HG02763 (cell line): ENCODE data around the gene ERC1.
"Not testable (repeated sequence)": the region's sequence is repeated elsewhere in the genome, so short reads cannot be mapped to it uniquely, and the experiment has no call there.

Experiments used
- ATAC-seq: cut with Tn5 transposase; IDR thresholded peaks from one replicate; pipeline ENCODE4 v1.9.1; 2021; ENCODE audit warnings: mild to moderate bottlenecking, moderate library complexity; ENCODE audit not compliant: unreplicated experiment

Gene ERC1

DNA sequence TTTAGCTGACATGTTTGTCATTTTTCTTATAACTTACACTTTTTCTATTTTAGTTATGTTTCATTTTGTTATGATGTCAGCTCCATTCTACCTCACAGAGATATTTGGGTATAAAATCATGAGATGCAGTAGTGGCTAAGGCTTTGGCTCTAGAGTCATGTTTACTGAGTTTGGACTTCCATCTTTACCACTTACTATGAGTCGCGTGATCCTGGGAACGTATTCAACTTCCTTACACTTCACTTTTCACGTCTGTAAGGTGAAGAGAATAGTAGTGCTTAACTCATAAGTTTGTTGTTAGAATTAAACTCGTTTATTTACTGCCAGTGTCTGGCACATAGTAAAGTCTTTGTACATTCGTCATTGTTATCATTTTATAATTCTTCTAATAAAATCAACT lies 126.3 kb downstream of the ERC1 start:
- ATAC-seq = no peak

DNA sequence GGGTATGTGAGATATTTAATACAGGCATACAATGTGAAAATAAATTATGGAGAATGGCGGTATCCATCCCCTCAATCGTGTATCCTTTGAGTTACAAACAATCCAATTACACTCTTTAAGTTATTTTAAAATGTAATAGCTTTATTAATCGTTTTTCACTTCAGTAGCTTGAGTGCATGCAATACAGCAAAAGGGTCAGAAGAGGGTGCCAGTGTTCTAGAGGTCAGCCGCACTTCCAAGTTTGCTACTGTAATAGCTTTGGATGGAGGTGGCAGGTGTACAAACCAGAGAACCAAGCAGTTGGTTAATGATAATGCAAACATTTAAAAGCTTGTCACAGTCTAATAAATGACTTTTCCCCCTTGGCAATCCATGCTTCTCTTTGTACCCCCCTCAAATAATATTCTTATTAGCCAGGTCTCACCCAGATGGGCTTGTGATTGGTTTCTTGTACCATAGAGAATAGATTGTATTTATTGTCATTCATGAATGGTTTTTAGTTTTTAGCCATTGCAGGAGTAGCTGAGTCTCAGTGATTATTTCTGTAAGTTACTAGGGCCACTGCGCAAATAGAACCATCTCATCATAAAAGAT lies 127.0 kb downstream of the ERC1 start:
- ATAC-seq = no peak

DNA sequence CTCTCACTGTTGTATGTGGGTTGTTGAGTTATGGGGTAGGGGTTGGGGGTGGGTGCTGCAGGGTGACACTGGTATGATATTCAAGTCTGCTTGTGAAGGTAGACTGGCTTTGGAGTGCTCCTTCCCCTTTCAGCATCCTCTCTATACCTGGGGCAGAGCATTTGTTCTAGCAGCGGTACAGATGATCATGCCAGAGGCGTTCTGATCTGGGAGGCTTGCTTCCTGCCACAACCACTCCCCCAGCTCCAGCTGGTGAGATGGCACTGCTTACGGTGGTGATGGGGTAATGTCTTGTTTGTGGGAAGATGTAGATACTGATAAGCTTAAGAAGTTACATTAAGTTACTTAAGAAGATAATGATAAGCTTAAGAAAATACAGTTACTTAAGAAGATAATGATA lies 131.8 kb downstream of the ERC1 start:
- no peak for ATAC-seq

DNA sequence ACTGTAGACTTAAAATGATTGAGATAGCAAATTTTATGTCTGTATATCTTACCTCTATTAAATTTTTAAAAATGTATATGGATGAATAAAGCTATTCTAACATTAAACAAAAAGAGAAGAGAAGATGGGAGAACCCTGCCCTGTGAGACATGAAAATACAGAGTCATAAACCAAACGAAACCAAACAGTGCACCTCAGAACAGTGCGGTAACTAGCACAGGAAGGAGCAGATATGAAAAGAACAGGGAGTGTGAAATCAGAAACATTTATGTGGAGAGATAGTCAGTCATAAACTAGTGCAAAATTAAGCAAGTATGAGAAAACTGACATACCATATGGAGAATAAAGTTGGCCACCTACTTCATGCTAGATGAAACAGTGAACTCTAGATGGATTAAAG lies 135.1 kb downstream of the ERC1 start:
- ATAC-seq = no peak

DNA sequence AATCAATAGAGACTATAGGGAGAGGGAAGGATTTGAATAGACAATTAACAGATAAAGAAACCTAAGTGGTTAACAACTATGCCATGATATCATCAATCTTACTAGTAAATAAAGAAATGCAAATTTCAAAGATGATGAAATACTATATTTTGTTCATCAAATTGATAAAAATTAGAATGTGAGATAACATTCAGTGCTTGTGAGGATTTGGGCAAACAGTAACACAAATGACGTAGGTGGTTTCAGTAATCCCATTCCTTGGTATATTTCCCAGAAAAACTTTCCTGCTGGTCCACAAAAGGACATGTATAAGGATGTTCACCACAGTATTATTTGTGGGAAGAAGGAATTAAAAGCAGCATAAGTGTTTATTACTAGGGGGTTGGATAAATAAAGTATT lies 136.0 kb downstream of the ERC1 start:
- no peak for ATAC-seq

DNA sequence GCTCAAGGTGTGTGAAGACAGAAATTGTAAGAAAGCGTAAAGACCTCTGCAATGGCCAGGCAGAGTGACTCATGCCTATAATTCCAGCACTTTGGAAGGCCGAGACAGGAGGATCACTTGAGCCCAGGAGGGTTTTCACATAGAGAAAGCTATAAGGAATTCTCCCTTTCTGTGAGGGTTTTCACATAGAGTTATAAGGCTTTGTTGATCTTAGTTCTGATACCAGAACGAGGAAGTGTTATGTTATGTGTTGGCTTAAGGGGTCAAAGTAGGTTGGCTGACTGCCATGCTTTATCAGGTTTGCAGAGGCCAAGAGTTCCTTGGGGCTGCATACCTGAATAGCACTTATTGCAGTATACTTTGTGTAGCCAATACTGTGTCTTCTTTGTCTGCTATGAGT lies 139.1 kb downstream of the ERC1 start:
- ATAC-seq = no peak

DNA sequence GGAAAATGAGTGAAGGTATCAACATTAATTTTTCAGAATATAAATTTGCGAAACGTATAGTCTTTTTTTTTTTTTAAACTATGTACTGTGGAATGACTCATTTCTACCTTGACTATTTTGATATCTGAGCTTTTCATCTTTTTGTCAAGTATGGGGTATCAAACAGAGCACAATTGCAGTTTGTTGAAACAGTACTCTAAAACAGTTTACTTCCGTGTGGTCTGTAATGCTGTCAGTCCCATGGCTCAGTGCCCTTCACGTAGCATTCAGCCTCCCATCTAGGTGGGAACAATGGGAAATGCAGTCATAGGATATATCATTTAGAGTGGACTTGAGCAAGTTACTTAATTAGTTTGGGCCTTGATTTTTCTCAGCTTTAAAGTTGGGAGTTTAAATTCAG lies 139.5 kb downstream of the ERC1 start:
- no peak for ATAC-seq

DNA sequence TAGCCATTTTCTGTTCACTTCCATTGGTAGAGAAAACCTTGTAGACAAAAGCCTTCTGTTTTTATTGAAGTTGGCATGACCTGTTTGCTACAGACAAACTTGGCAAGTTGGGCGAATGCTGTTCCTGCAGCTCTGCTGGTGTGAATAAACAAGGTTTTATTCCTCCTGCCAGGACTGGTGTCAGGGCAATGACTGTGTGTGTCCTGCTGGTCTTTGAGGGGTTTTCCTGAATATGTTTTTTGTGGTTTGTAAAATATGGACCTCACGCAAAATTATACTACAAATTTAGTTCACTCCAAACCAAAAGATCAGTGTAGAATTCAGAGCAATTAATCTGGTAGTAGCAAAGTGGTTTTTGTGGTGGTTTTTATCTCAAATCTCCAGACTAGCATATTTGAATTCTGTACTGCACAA lies 140.8 kb downstream of the ERC1 start:
- ATAC-seq = no peak

DNA sequence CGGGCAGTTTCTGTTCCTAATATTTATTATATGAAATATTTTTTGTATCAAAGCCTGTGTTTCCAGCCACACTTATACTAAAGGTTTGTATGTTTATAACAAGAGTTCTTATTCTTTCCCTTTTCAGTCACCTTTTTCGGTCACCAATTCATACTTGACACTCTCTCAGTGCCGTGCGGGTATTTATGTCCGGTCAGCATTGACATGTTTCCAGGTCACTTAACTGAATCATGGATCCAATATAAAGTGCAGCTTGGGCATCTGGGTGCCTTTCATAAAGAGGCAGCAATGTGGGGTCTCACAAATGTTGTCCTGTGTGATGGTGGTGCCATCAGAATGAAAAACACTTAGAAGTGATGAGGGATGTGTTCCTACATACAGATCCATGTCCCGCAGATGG lies 141.3 kb downstream of the ERC1 start:
- no peak for ATAC-seq

DNA sequence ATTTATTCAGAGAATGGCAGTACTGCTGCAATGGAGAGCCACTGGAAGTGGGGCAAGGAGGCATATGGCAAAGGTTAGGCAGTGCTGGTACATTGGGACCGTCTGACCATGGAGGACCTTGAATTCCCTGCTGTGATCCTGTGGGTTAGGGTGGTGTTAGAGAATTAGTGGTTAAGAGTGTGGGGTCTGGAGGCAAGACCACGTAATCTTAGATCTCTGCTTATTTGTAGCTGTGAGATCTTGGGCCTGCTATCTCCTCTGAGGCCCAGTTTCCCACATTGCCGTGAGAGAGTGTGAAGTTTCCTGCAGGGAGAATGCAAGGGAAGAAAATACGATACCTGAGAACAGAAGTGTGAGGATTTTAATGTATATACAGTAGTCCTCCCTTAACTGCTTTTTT lies 147.7 kb downstream of the ERC1 start:
- no peak for ATAC-seq

DNA sequence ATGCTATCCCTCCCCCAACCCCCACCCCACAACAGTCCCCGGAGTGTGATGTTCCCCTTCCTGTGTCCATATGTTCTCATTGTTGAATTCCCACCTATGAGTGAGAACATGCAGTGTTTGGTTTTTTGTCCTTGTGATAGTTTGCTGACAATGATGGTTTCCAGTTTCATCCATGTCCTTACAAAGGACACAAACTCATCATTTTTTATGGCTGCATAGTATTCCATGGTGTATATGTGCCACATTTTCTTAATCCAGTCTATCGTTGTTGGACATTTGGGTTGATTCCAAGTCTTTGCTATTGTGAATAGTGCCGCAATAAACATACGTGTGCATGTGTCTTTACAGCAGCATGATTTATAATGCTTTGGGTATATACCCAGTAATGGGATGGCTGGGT lies 155.7 kb downstream of the ERC1 start:
- ATAC-seq = not testable (repeated sequence)

DNA sequence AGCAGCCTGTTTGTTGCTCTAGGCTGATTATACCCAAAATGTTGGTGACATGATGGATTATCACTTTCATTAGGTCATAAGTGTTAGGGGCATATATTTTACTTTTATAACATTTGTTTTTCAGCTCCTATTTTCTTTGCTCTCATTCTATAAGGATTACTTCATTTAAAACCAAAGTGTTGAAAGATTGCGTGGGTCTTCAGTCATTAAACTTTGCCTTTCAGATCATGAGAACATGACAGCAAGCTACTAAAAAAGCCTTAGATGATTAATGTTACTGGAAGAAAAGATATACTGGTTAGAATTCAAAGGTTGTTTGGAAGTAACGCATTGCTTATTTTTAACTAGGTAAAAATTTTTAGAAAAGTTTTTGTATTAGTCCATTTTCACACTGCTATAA lies 156.8 kb downstream of the ERC1 start:
- no peak for ATAC-seq

DNA sequence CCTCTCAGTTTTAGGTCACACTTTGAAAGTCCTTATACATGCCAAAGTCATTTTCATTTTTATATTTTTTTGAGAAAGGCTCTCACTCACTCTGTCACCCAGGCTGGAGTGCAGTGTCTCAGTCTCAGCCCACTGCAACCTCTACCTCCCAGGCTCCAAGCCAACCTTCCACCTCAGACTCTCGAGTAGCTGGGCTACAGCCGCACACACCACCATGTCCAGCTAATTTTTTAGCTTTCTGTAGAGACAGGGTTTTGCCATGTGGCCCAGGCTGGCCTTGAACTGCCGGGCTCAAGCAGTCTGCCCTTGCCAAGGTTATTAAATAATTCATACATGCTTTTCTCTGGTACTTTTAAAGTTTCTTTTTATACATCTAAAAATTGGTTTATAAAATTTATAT lies 166.0 kb downstream of the ERC1 start:
- no peak for ATAC-seq

DNA sequence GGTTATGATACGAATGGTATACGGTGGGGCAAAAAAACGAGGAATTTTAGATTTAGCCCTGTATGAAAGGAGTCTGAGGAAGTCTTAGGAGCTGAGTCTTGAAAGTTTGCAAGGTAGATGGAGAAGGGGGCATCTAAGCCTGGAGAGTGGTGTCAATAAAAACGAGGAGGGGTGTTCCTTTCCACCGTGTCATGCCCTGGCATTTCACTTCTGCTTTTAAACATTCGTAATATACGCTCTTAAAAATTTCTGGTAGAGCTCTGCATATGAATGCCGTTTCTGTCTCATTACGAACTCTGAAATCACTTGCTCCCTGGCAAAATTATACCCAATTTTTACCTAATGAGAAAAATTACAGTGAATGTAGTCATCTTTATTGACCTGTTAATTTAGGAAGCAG lies 170.2 kb downstream of the ERC1 start:
- ATAC-seq = no peak

DNA sequence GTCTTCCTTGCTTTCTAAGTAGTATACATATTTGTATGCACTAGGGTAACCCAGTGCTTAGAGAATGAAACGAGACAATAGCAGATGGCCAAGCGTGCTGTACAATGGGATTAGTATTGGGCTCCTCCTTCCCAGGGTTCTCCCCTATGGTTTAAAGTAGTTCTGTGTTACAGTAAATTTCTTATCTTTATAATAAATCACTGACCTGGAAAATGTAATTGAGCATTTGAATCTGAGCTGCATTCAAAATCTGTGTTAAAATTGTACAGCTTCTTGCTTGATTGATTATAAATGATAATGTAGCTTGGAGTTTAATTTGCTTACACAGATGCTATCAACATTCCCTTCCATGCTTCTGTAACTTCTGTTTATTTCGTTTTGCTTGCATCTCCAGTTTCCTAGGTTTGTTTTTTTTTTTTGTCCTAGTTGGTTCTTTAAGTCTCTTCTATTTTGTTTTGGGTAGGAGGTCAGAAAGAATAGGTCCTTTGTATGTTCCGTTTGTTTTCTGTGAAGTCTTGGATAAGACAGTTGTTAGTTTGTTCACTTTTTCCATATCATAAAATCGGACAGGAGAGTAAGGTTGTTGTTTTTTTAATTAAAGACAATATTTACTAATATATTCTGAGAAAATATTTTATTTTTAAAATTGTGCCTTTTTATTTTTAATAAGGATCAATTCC lies 171.2 kb downstream of the ERC1 start:
- no peak for ATAC-seq

DNA sequence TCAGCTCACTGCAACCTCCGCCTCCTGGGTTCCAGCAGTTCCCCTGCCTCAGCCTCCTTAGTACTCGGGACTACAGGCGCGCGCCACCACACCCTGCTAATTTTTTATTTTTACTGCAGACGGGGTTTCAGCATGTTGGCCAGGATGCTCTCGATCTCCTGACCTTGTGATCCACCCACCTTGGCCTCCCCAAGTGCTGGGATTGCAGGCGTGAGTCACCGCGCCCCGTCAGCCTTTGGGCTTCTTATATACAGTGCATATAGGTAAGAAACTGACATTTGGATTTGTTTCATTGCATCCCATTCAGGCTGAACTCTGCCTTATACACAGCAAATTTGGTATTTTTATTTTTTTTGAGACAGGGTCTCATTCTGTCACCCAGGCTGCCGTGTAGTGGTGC lies 176.8 kb downstream of the ERC1 start:
- no peak for ATAC-seq

DNA sequence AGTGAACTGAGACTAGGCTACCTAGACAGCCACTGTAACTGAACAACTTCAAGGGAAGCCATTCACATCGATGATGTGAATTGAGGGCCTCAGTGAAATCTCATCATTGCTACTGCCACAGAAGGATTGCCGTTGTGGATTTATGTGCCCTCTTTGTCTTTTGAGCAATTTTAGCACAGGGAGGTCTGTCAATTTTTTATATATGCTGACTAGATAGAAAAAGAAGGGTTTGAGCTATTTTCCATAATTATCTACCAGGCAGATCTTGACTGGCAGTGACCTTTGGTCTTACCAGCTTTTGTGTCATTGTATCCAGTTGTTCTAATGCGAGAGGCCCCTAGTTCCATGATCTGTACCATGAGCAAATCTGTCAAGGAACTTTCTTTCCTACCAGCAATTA lies 179.4 kb downstream of the ERC1 start:
- no peak for ATAC-seq

DNA sequence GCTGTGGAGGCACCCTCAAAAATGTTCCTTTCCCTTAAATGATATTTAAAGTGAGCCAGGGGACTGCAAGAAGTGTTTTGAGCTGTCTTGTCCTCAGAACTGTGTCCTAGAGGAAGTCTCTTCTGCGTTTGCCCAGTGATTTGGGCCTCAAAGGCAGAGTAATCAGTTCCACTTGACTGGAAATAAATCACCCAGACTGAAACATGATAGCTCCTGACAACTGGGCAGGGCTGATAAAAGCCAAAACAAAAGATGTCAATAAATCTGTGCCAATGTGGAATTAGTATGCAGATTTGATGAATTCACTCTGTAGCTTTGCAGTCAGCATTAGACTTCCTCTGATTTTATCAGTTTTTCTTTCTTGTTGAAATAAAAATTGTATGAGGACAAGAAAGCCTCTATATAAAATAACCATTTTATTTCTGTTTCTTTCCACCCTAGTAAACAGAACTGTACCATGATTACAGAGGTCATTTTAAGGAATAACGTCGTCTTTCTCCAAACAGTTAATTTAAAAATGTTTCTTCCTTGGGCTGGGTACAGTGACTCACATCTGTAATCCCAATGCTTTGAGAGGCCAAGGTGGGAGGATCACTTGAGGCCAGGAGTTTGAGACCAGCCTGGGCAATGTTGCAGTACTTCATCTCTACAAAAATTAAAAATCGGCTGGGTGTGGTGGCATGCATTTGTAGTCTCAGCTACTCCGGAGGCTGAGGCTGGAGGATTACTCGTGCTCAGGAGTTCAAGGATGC lies 180.8 kb downstream of the ERC1 start:
- no peak for ATAC-seq

DNA sequence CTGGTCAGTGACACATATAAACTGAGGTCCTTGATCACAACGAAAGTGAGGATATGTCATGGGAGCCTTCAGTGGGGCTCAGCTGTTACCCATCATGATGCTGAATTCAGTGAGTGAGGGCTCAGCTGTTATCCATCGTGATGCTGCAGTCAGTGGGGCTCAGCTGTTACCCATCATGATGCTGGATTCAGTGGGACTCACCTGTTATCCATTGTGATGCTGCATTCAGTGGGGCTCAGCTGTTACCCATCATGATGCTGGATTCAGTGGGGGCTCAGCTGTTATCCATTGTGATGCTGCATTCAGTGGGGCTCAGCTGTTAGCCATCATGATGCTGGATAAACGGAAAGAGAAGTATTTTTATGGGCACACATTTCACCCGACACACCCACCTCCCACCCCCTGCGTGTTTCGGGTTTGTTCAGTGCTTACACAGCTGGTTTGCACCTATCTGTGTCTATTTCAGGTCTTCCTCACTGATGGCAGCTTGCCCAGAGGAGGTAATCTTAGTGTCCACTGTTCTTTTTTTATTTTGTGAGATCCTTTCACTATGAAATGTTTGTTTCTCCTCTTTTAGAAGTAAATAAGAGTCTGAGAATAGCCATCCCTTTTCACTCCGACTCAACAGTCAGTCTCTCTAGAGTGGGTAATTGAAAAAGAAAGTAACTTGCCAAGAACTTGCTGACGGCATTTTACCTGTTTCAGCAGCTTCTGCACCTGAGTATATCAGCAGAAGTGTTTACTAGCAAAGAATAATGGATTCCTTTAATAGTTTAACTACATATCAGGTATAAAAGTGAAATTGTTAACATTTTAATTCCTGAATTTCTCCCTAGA lies 183.0 kb downstream of the ERC1 start:
- ATAC-seq = no peak

DNA sequence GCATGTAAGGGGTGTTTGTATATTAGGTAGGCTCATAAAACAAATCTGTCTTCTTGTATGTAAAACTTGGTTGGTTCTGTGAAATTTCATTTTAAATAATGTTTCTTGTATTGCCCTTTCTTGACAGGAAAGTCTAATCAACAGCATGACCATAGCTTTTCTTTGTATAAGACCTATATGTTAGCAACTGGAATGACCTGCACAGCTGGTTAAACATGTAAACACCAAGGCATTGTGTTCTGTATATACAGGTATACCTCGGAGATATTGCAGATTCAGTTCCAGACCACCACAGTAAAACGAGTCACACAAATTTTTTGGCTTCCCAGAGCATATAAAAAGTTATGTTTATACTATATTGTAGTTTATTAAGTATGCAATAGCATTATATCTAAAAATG lies 183.6 kb downstream of the ERC1 start:
- ATAC-seq = no peak

DNA sequence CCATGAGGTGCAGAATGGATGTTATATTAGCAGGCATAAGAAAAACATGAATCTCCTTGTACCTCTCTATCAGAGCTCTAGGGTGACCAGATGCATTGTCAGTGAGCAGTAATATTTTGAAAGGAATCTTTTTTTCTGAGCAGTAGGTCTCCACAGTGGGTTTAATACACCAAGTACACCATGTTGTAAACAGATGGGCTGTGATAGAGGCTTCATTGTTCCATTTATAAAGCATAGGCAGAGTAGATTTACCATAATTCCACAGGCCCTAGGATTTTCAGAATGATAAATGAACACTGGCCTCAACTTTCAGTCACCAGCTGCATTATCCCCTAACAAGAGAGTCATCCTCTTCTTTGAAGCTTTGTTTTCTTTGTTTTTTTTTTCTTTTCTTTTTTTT lies 185.2 kb downstream of the ERC1 start:
- no peak for ATAC-seq

DNA sequence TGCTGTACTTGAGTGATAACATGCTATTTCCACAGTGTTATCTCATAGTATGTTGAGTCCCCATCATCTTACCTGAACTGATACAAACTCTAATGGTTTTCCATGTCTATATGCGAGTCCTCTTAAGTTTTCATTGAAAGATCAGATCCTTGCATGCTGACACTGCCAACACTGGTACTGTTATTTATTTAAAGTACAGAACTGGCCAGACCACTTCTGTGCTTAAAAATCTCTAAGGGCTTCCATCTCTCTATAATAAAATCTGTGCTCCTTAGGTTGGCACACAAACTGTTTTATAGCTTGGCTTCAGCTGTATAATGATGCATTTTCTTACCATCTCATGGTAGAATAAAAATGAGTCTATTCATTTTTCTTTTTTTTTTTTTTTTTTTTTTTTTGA lies 188.1 kb downstream of the ERC1 start:
- ATAC-seq = no peak
